SK-N-MC (cell line): ENCODE measurements around the gene ATP5ME.

Experiments used
- EZH2 ChIP-seq: fragments of 200-600 bp; sonication (generic); IDR thresholded peaks from one replicate; pipeline ENCODE4 v1.6.1; 2017; ENCODE audit warnings: antibody characterized with exemption
- FOXP2 ChIP-seq: optimal IDR thresholded peaks from 2 replicates; pipeline ENCODE3; 2011; ENCODE audit warnings: mild to moderate bottlenecking, moderate library complexity; ENCODE audit not compliant: insufficient read depth; ENCODE audit errors: extremely low read length, control extremely low read depth
- POLR2AphosphoS5 ChIP-seq: IDR thresholded peaks from 2 replicates; pipeline ENCODE4 v1.6.1; 2012; ENCODE audit warnings: mild to moderate bottlenecking, low read depth, low read length, borderline replicate concordance

DNA sequence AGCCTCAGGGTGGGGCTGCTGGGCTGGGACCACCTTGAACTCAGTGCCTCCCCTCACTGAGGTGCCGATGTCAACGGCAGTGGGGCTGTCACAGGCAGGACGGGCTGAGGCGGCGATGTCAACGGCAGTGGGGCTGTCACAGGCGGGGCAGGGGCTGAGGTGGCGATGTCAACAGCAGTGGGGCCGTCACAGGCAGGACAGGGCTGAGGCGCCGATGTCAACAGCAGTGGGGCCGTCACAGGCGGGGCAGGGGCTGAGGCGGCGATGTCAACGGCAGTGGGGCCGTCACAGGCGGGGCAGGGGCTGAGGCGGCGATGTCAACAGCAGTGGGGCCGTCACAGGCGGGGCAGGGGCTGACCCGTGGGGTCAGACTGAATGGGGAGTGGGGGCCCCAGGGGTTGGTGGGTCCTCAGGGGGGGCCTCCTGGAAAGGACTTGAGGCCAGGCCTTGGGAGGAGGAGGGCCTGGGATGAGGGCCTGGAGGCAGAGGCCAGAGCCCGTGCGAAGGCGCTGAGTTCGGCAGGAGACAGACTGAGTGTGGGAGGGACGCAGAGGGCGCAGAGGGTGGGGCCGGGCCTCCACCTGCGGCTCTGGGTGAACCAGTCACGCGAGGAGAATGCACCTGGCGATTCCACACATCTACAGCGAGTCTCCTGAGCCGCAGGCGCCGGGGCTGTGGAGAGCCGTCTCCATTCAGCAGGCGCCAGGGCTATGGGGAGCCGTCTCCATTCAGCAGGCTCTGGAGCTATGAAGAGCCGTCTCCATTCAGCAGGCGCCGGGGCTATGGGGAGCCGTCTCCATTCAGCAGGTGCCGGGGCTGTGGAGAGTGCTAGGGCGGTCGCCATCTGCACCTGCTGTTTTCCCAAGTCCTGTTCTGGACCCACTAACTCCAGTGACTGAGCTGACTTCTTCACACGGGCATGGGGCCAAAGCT is 22.9 kb downstream of the ATP5ME start:
- no peak for TF ChIP-seq EZH2
- no peak for TF ChIP-seq POLR2AphosphoS5
- no peak for TF ChIP-seq FOXP2
